ENCODE measurements around the gene MAP6D1.

The MAP6D1 gene

GRCh38 chr3:183825456-183826161 lies at the start of gene MAP6D1:
MAP6D1 (minus strand) TSS chr3:183825577; CDS start chr3:183825547, 30 bp downstream.
- in situ Hi-C loops (cut with MboI; ENCODE audit: low sequenced_read_pairs) = no loop called here

- in situ Hi-C loops (cut with MboI; ENCODE audit: low sequenced_read_pairs) = no loop called here
These were observed 48.5 kb upstream of the MAP6D1 start for GRCh38 chr3:183873914-183874313.

GRCh38 chr3:183871541-183871940 lies 46.2 kb upstream of the MAP6D1 start:
- in situ Hi-C loops (cut with MboI; ENCODE audit: low sequenced_read_pairs) = no loop called here

- in situ Hi-C loops (cut with MboI; ENCODE audit: low sequenced_read_pairs) = no loop called here
These were observed 45.2 kb upstream of the MAP6D1 start for GRCh38 chr3:183870563-183870962.

- in situ Hi-C loops (cut with MboI; ENCODE audit: low sequenced_read_pairs) = no loop called here
These were observed 43.4 kb upstream of the MAP6D1 start for GRCh38 chr3:183868796-183869195.

GRCh38 chr3:183862610-183863009 lies 37.2 kb upstream of the MAP6D1 start:
- in situ Hi-C loops (cut with MboI; ENCODE audit: low sequenced_read_pairs) = no loop called here

- in situ Hi-C loops (cut with MboI; ENCODE audit: low sequenced_read_pairs) = no loop called here
These were observed 32.5 kb upstream of the MAP6D1 start for GRCh38 chr3:183857863-183858262.

- in situ Hi-C loops (cut with MboI; ENCODE audit: low sequenced_read_pairs) = no loop called here
These were observed 29.1 kb upstream of the MAP6D1 start for GRCh38 chr3:183854318-183855035.

- in situ Hi-C loops (cut with MboI; ENCODE audit: low sequenced_read_pairs) = no loop called here
These were observed 20.4 kb upstream of the MAP6D1 start for GRCh38 chr3:183845608-183846288.

GRCh38 chr3:183845090-183845489 lies 19.7 kb upstream of the MAP6D1 start:
- in situ Hi-C loops (cut with MboI; ENCODE audit: low sequenced_read_pairs) = no loop called here

- in situ Hi-C loops (cut with MboI; ENCODE audit: low sequenced_read_pairs) = no loop called here
These were observed 19.2 kb upstream of the MAP6D1 start for GRCh38 chr3:183844606-183845005.

- in situ Hi-C loops (cut with MboI; ENCODE audit: low sequenced_read_pairs) = no loop called here
These were observed 14.4 kb upstream of the MAP6D1 start for GRCh38 chr3:183839751-183840150.

- in situ Hi-C loops (cut with MboI; ENCODE audit: low sequenced_read_pairs) = no loop called here
These were observed 12.5 kb upstream of the MAP6D1 start for GRCh38 chr3:183837894-183838293.

- in situ Hi-C loops (cut with MboI; ENCODE audit: low sequenced_read_pairs) = no loop called here
These were observed 12.0 kb upstream of the MAP6D1 start for GRCh38 chr3:183837390-183837789.

GRCh38 chr3:183833516-183833915 lies 8.1 kb upstream of the MAP6D1 start:
- in situ Hi-C loops (cut with MboI; ENCODE audit: low sequenced_read_pairs) = no loop called here

GRCh38 chr3:183830187-183830586 lies 4.8 kb upstream of the MAP6D1 start:
- in situ Hi-C loops (cut with MboI; ENCODE audit: low sequenced_read_pairs) = no loop called here

- in situ Hi-C loops (cut with MboI; ENCODE audit: low sequenced_read_pairs) = no loop called here
These were observed 4.1 kb upstream of the MAP6D1 start for GRCh38 chr3:183829466-183829865.

GRCh38 chr3:183828538-183828870 lies 3.1 kb upstream of the MAP6D1 start:
- in situ Hi-C loops (cut with MboI; ENCODE audit: low sequenced_read_pairs) = no loop called here

- in situ Hi-C loops (cut with MboI; ENCODE audit: low sequenced_read_pairs) = no loop called here
These were observed 2.6 kb upstream of the MAP6D1 start for GRCh38 chr3:183827809-183828537.

- in situ Hi-C loops (cut with MboI; ENCODE audit: low sequenced_read_pairs) = no loop called here
These were observed 1.3 kb upstream of the MAP6D1 start for GRCh38 chr3:183826448-183827250.
